SK-N-SH (cell line): ENCODE data around the gene SLAMF9.

Experiments used
- CHD2 ChIP-seq: fragments of 150-350 bp; IDR thresholded peaks from 2 replicates; pipeline ENCODE4 v1.6.1; 2018; ENCODE audit warnings: low read length; ENCODE audit not compliant: partially characterized antibody
- CTCF ChIP-seq: fragments of 200-600 bp; sonication (generic); IDR thresholded peaks from 2 replicates; pipeline ENCODE4 v1.6.1; 2017; ENCODE audit warnings: antibody characterized with exemption, mild to moderate bottlenecking, moderate library complexity
- EP300 ChIP-seq, 2 experiments: IDR thresholded peaks; 2 replicates each; pipeline versions ENCODE4 v1.4.0 to v1.6.1; 2012; ENCODE audit warnings: borderline replicate concordance in 1 of 2, low read depth in 1 of 2, low read length in 1 of 2
- FOSL2 ChIP-seq: IDR thresholded peaks from 2 replicates; pipeline ENCODE4 v1.4.0; 2012; ENCODE audit warnings: low read depth, mild to moderate bottlenecking, moderate library complexity, borderline replicate concordance
- JUND ChIP-seq: IDR thresholded peaks from 2 replicates; pipeline ENCODE4 v1.4.0; 2012
- MXI1 ChIP-seq: IDR thresholded peaks from 2 replicates; pipeline ENCODE4 v1.6.1; 2012; ENCODE audit warnings: mild to moderate bottlenecking, low read depth, low read length, improper control_type of control experiment
- POLR2AphosphoS5 ChIP-seq: IDR thresholded peaks from 2 replicates; pipeline ENCODE4 v1.6.1; 2012; ENCODE audit warnings: low read depth, low read length
- RAD21 ChIP-seq: IDR thresholded peaks from 2 replicates; pipeline ENCODE4 v1.6.1; 2012; ENCODE audit warnings: mild to moderate bottlenecking, low read length
- RCOR1 ChIP-seq: fragments of 150-350 bp; IDR thresholded peaks from 2 replicates; pipeline ENCODE4 v1.6.1; 2017; ENCODE audit warnings: antibody characterized with exemption, low read length
- RFX5 ChIP-seq: IDR thresholded peaks from 2 replicates; pipeline ENCODE4 v1.6.1; 2012; ENCODE audit warnings: mild to moderate bottlenecking, improper control_type of control experiment, low read length
- RXRA ChIP-seq: IDR thresholded peaks from 2 replicates; pipeline ENCODE4 v1.4.0; 2012; ENCODE audit warnings: low read depth, mild to moderate bottlenecking, borderline replicate concordance
- TAF1 ChIP-seq: IDR thresholded peaks from 2 replicates; pipeline ENCODE4 v1.6.1; 2012; ENCODE audit warnings: low read depth, mild to moderate bottlenecking, low read length, moderate library complexity, borderline replicate concordance
- USF1 ChIP-seq: IDR thresholded peaks from 2 replicates; pipeline ENCODE4 v1.4.0; 2012; ENCODE audit warnings: low read depth, borderline replicate concordance
- YY1 ChIP-seq: IDR thresholded peaks from 2 replicates; pipeline ENCODE4 v1.4.0; 2012; ENCODE audit warnings: low read depth, mild to moderate bottlenecking

- TF ChIP-seq RCOR1 (no peak), CTCF (no peak), YY1 (no peak), RFX5 (no peak), TAF1 (no peak), FOSL2 (no peak), JUND (no peak), RXRA (no peak), POLR2AphosphoS5 (no peak), CHD2 (no peak), MXI1 (no peak), RAD21 (no peak), USF1 (no peak), EP300 (IDR thresholded peaks at IDR 0.05; ENCODE audit: borderline replicate concordance in 1 of 2, low read depth in 1 of 2, low read length in 1 of 2) (no peak)
Measured at GRCh38 chr1:159953536-159954515, at the start of gene SLAMF9.
